Mesendoderm (in vitro differentiated cells): ENCODE data around the gene NFATC1.

Experiments
- DNase-seq: peaks from one replicate; pipeline ENCODE4 v3.0.0; 2013
- H2AK5ac ChIP-seq: 2 replicates; pipeline ENCODE4 v1.6.1; 2013; ENCODE audit warnings: low read length, inconsistent platforms
- H2BK120ac ChIP-seq: 2 replicates; pipeline ENCODE4 v1.6.1; 2013; ENCODE audit warnings: low read depth, mild to moderate bottlenecking, low read length, moderate library complexity, mixed read lengths
- H2BK15ac ChIP-seq: replicated peaks from 2 replicates; pipeline ENCODE4 v1.6.1; 2013; ENCODE audit warnings: low read depth, mild to moderate bottlenecking, moderate library complexity
- H2BK5ac ChIP-seq: 2 replicates; pipeline ENCODE4 v1.6.1; 2013; ENCODE audit warnings: low read length, inconsistent platforms
- H3K18ac ChIP-seq: 2 replicates; pipeline ENCODE4 v1.6.1; 2013; ENCODE audit warnings: mild to moderate bottlenecking, low read length, mixed read lengths
- H3K23ac ChIP-seq: one replicate; pipeline ENCODE4 v1.6.1; 2013; ENCODE audit warnings: low read length
- H3K27ac ChIP-seq: 2 replicates; pipeline ENCODE4 v1.5.1; 2013; ENCODE audit warnings: low read depth, mild to moderate bottlenecking, inconsistent platforms, low read length, moderate library complexity
- H3K27me3 ChIP-seq: 2 replicates; pipeline ENCODE4 v1.6.1; 2013; ENCODE audit warnings: low read length, control low read depth, mild to moderate bottlenecking, inconsistent platforms; ENCODE audit not compliant: insufficient read depth, poor library complexity
- H3K36me3 ChIP-seq: 2 replicates; pipeline ENCODE4 v1.6.1; 2013; ENCODE audit warnings: low read length, inconsistent platforms; ENCODE audit not compliant: control insufficient read depth, insufficient read depth
- H3K4ac ChIP-seq: one replicate; pipeline ENCODE4 v1.6.1; 2013; ENCODE audit warnings: low read depth, mild to moderate bottlenecking, low read length, moderate library complexity
- H3K4me1 ChIP-seq: 2 replicates; pipeline ENCODE4 v1.6.1; 2013; ENCODE audit warnings: low read depth, low read length, inconsistent platforms; ENCODE audit not compliant: control insufficient read depth
- H3K4me2 ChIP-seq: 2 replicates; pipeline ENCODE4 v1.6.1; 2013; ENCODE audit warnings: low read length
- H3K4me3 ChIP-seq: 2 replicates; pipeline ENCODE4 v1.5.1; 2013; ENCODE audit warnings: mild to moderate bottlenecking, low read length
- H3K56ac ChIP-seq: one replicate; pipeline ENCODE4 v1.6.1; 2013; ENCODE audit warnings: low read length
- H3K79me1 ChIP-seq: 2 replicates; pipeline ENCODE4 v1.6.1; 2013; ENCODE audit warnings: low read length, inconsistent platforms
- H3K79me2 ChIP-seq: 2 replicates; pipeline ENCODE4 v1.6.1; 2013; ENCODE audit warnings: mild to moderate bottlenecking, low read length; ENCODE audit not compliant: control insufficient read depth, insufficient read depth
- H3K9ac ChIP-seq: 2 replicates; pipeline ENCODE4 v1.6.1; 2013; ENCODE audit warnings: low read length, inconsistent platforms
- H4K5ac ChIP-seq: one replicate; pipeline ENCODE4 v1.6.1; 2013; ENCODE audit warnings: low read length
- H4K8ac ChIP-seq: one replicate; pipeline ENCODE4 v1.6.1; 2013; ENCODE audit warnings: low read depth, mild to moderate bottlenecking, control low read depth, low read length, moderate library complexity
- WGBS: extraction: QIAGEN DNeasy Blood & Tissue Kit; methylation state at CpG from one replicate; pipeline ENCODE4 v1.1.7; 2013; ENCODE audit warnings: low lambda C conversion rate, missing lambda C conversion rate; ENCODE audit not compliant: insufficient coverage; ENCODE audit errors: extremely low coverage; 5-methylcytosine and 5-hydroxymethylcytosine counted together

The NFATC1 gene

GRCh38 chr18:79476031-79476917, 80.5 kb downstream of the NFATC1 start:
- H3K9ac ChIP-seq: no peak overlapping the region
- H3K79me2 ChIP-seq: no peaks in the 10 kb centered on the region
- no peaks in the 10 kb centered on the region for H3K36me3 ChIP-seq
- H3K27ac ChIP-seq: no peak overlapping the region
- H3K4me2 ChIP-seq: no peak overlapping the region
- no peak overlapping the region for H2BK5ac ChIP-seq
- no peak overlapping the region for H2AK5ac ChIP-seq
- H3K27me3 ChIP-seq: no peaks in the 10 kb centered on the region
- no peak overlapping the region for H3K4me3 ChIP-seq
- H3K23ac ChIP-seq: no peak overlapping the region
- no peaks in the 10 kb centered on the region for H3K79me1 ChIP-seq
- no peak for DNase-seq
- H4K8ac ChIP-seq: no peak overlapping the region
- WGBS: no CpG with 5 or more reads among the region's 54 CpGs
- H2BK120ac ChIP-seq: no peak overlapping the region
- H3K4ac ChIP-seq: no peak overlapping the region
- H3K4me1 ChIP-seq: no peaks in the 10 kb centered on the region
- H3K56ac ChIP-seq: no peak overlapping the region
- H3K18ac ChIP-seq: no peak overlapping the region
- no peak overlapping the region for H4K5ac ChIP-seq
- no peak overlapping the region for H2BK15ac ChIP-seq

- Histone ChIP-seq H3K9ac (no peak overlapping the region), H2AK5ac (no peak overlapping the region)
- no CpG with 5 or more reads among the region's 13 CpGs for WGBS
These were observed 81.3 kb downstream of the NFATC1 start for GRCh38 chr18:79476918-79477571.

DNA sequence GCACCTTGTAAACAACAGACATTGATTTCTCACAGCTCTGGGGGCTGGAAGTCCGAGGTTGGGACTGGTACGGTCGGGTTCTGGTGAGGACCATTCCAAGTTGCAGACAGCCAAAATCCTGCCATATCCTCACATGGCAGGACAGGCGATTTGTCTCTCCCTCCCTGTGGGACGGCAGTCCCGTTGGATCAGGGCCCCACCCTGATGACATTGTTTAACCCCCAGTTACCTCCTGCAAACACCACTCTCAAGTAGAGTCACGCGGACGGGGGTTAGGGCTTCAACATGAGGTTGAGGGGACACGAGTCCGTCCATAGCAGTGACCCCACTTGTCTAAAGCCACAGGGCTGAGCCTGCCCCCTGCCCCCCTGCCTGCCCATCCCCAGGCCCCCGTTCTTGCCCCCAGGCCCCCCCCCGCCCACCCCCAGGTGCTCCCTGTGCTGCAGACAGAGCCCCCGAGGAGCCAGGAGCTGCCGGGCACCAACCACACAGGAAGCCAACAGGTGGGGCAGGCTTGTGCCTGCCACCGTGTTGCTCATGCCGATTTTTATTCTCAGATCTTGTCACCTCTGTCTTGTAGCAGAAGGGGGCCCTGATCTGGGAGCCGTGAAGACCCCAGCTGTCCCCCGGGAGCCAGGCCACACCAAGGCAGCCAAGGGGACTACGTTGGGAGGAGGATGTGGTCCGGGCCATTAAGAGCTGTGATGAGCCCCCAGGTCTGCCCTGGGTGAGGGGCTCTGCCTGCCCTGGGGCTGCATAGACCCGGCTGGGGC, 82.2 kb downstream of the NFATC1 start:
- H2AK5ac ChIP-seq: no peak overlapping the region
- no peak overlapping the region for H2BK120ac ChIP-seq
- no peaks in the 10 kb centered on the region for H3K4me1 ChIP-seq
- no peaks in the 10 kb centered on the region for H3K79me2 ChIP-seq
- no peak overlapping the region for H3K23ac ChIP-seq
- H4K8ac ChIP-seq: no peak overlapping the region
- no peak overlapping the region for H3K9ac ChIP-seq
- H4K5ac ChIP-seq: no peak overlapping the region
- H3K27me3 ChIP-seq: no peaks in the 10 kb centered on the region
- H2BK5ac ChIP-seq: no peak overlapping the region
- no CpG with 5 or more reads among the region's 22 CpGs for WGBS
- no peaks in the 10 kb centered on the region for H3K79me1 ChIP-seq
- no peaks in the 10 kb centered on the region for H3K36me3 ChIP-seq
- H3K4me3 ChIP-seq: no peak overlapping the region
- H3K4me2 ChIP-seq: no peak overlapping the region
- H3K56ac ChIP-seq: no peak overlapping the region
- H2BK15ac ChIP-seq: no peak overlapping the region
- DNase-seq: no peak
- no peak overlapping the region for H3K4ac ChIP-seq
- no peak overlapping the region for H3K18ac ChIP-seq
- no peak overlapping the region for H3K27ac ChIP-seq

More at GRCh38 chr18:79476918-79477571, 81.3 kb downstream of the NFATC1 start:
- Histone ChIP-seq H3K36me3 (no peaks in the 10 kb centered on the region), H4K8ac (no peak overlapping the region), H2BK120ac (no peak overlapping the region), H2BK15ac (no peak overlapping the region), H3K4me3 (no peak overlapping the region), H3K79me2 (no peaks in the 10 kb centered on the region), H3K56ac (no peak overlapping the region), H3K4ac (no peak overlapping the region), H2BK5ac (no peak overlapping the region), H3K27ac (no peak overlapping the region), H3K79me1 (no peaks in the 10 kb centered on the region), H4K5ac (no peak overlapping the region), H3K4me2 (no peak overlapping the region), H3K18ac (no peak overlapping the region), H3K4me1 (no peaks in the 10 kb centered on the region), H3K23ac (no peak overlapping the region), H3K27me3 (no peaks in the 10 kb centered on the region)
- DNase-seq: no peak

- Histone ChIP-seq H2BK5ac (no peak overlapping the region), H3K23ac (no peak overlapping the region), H3K79me2 (no peaks in the 10 kb centered on the region), H3K4me2 (no peak overlapping the region), H2BK15ac (no peak overlapping the region), H3K4me1 (no peaks in the 10 kb centered on the region), H3K27ac (no peak overlapping the region), H4K8ac (no peak overlapping the region), H4K5ac (no peak overlapping the region), H2BK120ac (no peak overlapping the region), H3K36me3 (no peaks in the 10 kb centered on the region), H3K9ac (no peak overlapping the region), H3K4me3 (no peak overlapping the region), H3K79me1 (no peaks in the 10 kb centered on the region), H3K56ac (no peak overlapping the region), H3K4ac (no peak overlapping the region), H3K18ac (no peak overlapping the region), H2AK5ac (no peak overlapping the region), H3K27me3 (no peaks in the 10 kb centered on the region)
- WGBS: no CpG with 5 or more reads among the region's 33 CpGs
- no peak for DNase-seq
These were observed 82.9 kb downstream of the NFATC1 start for GRCh38 chr18:79478484-79479115.

GRCh38 chr18:79479116-79479760, 83.5 kb downstream of the NFATC1 start:
- no peak overlapping the region for H3K56ac ChIP-seq
- H4K5ac ChIP-seq: no peak overlapping the region
- H3K23ac ChIP-seq: no peak overlapping the region
- no peak overlapping the region for H2AK5ac ChIP-seq
- no peak overlapping the region for H3K9ac ChIP-seq
- H2BK5ac ChIP-seq: no peak overlapping the region
- no CpG with 5 or more reads among the region's 25 CpGs for WGBS
- H3K4me1 ChIP-seq: no peaks in the 10 kb centered on the region
- no peak for DNase-seq
- no peaks in the 10 kb centered on the region for H3K36me3 ChIP-seq
- H3K27me3 ChIP-seq: no peaks in the 10 kb centered on the region
- H3K4me2 ChIP-seq: no peak overlapping the region
- no peak overlapping the region for H3K4me3 ChIP-seq
- no peak overlapping the region for H3K4ac ChIP-seq
- H4K8ac ChIP-seq: no peak overlapping the region
- no peaks in the 10 kb centered on the region for H3K79me1 ChIP-seq
- H3K27ac ChIP-seq: no peak overlapping the region
- no peak overlapping the region for H3K18ac ChIP-seq
- H3K79me2 ChIP-seq: no peaks in the 10 kb centered on the region
- H2BK15ac ChIP-seq: no peak overlapping the region
- no peak overlapping the region for H2BK120ac ChIP-seq
